HG03095 (cell line): ENCODE results near the gene NHSL1.
"Not testable (repeated sequence)": the region's sequence is repeated elsewhere in the genome, so short reads cannot be mapped to it uniquely, and the experiment has no call there.

Experiments
- ATAC-seq: cut with Tn5 transposase; IDR thresholded peaks from one replicate; pipeline ENCODE4 v1.9.1; 2021; ENCODE audit warnings: moderate library complexity; ENCODE audit not compliant: unreplicated experiment

Gene NHSL1

DNA sequence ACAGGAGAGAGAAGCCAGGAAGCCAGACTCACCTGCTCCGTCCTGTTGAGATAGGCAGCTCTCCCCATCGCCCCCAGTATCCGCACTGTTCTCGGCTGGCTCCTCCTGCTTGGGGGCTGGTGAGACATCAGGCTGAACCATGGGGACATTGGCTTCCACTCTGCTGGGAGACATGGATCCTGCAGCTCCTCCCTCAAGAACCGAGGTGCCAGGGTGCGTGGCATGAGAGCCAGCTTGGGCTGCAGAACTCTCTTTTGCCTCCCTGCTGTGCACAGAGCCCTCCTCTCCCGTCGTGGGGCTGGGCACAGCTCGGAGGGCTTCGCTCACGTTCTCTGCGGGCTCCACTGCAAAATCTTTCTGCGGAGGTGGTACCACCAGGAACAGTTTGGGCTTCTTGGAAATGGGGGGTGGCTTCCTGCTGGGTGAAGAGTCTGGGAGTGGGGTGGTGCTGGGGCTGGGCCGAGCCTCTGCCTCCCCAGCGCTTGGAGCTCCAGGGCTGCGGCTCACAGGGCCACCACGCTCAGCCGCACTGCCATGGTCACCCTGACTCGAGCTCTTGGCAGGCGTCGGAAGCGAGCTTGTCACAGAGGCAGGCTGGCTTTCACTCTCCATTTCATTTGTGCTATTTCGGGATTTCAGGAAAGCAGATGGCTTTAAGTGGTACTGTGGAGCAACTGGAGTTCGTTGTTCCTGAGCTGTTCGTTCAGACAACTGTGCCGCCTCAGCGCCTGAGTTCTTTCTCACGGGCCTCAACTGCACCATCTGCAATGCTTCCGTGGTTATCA lies 68.7 kb downstream of the NHSL1 start:
- no peak for ATAC-seq

DNA sequence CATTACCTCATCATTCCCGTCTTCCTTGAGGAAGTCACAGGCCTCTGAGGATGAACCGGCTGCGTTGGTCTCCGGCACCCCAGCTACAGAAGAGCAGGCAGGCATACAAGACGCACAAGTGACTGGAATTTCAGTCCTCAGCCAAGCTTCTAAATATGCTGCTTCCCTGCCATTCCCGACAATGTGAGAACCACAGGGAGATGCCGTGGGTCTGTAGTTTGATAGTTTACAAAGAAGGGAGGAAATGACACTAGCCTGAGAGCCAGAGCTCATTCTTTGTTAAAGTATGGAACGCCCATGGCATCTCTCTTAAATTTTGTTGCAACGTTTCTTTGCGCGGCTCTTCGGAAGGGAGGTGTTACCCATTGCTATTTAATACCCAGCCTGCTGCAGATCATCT lies 69.5 kb downstream of the NHSL1 start:
- ATAC-seq = no peak

DNA sequence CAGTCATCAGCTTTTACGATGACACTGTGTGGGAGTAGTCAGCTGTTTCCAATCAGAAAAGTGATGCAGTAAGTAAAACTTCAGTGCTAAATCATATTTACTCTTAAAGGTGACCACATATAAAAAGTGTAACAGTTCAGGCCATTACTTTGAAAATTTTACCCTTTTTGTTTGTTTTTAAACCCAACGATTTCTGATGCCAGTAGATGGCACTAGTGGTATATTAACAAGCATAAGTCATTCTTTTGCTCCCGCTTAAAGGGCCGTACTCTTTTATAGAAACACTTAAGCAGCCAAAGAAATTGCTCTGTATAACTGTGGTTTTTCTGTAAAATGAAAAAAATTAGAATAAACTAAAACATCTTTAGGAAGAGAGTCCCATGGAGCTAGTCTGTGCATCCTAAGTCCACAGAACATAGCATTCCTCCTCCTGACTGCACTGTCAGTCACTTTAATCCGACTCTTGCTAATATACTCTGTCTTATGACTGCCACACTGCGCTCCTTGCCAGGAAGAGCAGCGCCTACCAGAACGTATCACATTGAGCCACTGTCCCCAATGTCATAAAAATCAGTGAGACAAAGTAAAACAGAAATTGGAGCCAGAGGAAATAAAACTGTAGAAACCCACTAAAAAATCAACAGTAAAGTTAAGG lies 70.2 kb downstream of the NHSL1 start:
- no peak for ATAC-seq

DNA sequence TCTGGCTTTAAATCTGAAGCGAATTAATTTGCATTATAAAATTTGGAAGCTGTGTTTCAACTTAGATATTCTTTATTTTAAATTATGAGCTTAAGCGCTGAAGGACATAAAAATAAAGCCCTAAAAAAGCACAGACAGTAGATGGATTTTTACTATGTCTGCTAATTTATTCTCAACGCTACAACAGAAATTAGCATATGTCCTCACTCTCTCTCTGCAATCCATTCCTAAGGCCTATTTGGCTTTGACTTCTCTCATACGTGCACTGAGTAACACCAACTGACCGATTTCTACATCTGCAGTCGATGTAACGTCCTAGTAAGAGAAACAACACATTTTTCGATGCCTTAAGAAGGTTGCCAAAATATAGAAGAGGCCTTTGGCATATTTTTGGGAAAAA lies 71.6 kb downstream of the NHSL1 start:
- no peak for ATAC-seq

DNA sequence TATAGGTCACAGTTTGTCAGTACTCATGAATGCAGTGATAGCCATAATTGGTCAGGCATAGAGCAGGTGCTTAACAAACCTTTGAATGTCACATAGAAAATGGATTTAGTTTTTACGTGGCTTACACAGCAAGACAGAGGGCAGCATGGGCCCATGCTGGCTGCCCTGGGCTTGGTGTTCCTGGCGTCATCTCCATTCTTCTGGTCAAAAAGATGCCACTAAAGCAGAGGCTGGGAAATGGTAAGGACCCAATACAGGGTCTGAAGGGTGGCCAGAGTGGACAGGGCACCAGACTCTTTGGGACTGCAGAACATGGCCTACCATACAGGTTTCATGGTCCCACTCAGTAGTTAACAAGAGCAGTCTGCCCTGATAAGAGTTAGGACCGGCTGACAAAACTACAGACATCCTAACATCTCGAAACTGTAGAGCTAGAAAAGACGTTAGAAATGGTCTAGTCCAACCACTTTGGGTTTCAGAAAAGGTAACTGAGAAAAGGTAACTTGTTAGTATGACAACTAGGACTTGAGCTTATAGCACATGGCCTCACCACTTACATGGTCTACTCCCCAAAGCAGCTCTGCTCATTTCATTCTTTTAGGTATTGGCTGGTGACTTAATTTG lies 72.7 kb downstream of the NHSL1 start:
- no peak for ATAC-seq

DNA sequence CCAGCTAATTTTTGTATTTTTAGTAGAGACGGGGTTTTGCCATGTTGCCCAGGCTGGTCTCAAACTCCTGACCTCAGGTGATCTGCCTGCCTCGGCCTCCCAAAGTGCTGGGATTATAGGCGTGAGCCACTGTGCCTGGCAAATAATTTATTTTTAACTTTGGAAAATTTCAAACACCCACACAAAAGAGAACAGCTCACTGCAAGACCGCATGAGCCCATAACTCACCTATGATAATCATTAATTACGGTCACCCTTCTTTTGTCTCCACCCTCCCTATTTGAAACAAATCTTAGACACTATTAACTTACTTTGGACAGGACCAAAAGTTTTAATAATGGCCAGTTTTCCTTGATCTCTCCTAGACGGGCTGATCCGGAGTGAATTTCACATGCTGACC lies 74.0 kb downstream of the NHSL1 start:
- not testable (repeated sequence) for ATAC-seq

DNA sequence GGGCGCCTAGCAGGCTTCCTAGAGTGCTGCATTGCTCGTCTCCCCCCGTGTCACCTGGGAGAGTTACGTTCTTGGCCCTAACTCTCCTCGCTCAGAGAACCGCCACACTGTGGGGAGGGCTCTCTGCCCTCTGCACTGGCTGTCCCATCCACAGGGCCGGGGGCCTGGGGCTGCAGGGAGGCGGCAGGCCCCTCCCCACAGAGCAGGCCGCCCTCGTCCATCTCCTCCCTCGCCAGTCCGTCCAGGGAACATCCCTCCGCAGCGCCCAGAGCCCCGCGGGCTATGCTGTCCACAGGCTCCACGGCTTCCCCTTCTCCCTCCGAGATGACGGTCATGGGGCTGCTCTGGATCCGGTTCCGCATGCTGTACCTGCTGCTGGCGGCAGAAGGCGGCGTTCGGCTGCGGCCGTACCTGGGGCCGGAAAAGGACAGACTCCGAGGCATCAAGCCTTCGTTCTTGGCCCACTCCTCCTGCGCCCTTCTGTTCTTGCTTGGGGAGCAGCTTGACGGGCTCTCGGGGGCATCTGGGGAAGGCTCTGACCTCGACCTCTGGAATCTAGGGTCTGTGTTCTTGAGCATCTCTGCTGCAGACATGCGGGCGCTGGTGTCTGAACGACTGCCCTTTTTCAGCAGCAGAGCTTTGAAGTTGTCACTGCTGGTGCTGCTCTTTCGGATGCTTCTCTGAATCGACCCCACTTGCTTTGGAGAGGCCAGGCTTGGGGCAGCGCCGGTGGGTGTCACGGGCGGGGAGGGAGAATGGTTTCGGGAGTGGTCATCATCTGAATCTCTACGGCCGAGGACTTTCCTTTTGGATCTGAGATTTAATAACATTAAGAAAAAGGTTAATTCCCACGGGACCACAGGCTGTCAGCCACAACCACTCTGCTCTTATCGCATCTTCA lies 75.0 kb downstream of the NHSL1 start:
- ATAC-seq = no peak

DNA sequence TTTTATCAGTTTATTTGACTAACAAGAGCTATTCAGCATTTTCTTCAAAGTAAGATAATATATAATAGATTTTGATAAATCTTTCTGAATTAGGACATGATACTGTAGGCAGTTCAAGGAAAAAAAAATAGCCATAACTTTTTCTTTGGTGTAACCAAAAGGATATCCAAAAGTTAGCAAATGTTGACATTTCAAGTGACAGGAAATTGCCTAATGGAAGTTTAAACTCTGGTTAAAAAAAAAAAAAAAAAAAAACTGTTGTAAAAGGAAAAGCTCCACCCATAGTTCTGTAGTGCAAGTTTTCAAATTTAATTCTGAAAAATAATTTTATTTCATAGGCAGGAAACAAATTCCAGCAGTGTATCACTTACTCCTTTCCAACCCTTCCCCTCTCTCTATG lies 76.4 kb downstream of the NHSL1 start:
- no peak for ATAC-seq

DNA sequence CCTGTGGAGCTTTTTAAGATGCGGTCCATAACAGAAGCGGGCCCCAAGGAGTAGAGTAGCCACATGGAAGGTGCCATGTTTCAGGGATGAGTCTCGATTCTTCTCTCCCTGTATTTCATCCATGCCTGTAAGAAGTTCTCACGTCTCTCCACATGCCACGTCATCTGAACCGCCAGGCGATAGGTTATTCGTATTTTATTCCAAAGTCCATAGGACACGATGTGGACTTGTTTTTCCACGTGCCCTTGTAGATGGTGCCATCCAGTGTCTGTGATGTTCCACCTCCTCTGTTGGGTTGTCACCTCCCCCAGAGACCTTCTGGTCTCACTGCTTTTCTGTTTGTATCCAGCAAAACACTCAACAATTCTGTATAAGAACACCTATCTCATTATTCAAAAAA lies 77.7 kb downstream of the NHSL1 start:
- no peak for ATAC-seq

DNA sequence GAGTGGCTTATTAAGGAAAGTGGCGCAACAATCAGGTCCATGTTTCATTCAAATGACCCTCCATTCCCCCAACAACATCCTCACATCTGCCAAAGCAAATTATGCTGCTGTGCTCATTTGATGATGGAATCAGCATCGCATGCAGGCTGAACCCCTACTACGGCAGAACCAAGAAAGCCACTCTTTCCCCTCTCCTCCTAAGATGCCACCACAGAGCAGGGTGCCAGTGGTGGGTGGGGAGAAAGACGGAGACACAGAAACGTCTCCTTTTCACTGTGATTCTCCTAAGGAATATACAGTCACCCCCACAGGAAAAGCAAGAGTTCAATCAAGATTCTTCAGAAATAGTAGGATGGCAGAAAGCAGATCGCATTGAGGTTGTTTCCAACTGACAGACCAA lies 78.2 kb downstream of the NHSL1 start:
- ATAC-seq = no peak

DNA sequence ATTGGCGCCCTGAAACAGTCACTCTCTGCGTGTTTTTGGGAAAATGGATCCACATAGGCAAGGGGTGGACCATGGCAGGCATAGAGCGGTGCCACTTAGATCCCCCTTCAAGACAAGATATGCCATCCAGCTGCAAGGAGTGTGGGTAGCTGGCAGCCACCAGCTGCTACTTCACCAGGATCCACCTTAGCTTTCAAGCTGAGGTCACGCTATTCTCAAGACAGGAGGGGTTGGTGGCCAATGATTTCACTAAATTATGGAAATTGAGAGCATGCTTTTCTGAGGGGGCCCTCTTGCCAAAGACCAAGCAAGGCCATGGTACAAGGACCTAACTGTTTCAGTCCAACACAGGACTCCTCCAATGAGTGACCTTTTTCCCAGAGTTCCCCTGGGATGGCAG lies 78.9 kb downstream of the NHSL1 start:
- ATAC-seq = no peak

DNA sequence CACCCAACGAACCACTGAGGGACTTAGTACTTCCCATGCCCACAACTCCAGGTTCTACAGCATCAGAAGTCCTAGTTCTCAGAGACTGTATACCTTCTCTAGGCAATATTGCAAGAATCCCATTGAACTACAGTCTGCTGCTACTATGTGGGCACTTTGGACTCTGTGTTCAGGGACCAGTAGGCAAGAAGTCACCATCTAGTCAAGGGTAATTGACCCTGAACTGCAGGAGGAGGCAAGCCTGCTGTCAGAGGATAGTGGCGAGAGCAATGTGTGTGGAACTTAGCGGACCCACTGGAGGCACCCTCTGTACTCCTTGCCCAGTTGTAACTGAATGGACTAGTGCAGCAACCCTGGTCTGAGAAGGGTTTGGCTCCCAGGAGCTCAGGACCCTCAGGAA lies 79.5 kb downstream of the NHSL1 start:
- no peak for ATAC-seq

DNA sequence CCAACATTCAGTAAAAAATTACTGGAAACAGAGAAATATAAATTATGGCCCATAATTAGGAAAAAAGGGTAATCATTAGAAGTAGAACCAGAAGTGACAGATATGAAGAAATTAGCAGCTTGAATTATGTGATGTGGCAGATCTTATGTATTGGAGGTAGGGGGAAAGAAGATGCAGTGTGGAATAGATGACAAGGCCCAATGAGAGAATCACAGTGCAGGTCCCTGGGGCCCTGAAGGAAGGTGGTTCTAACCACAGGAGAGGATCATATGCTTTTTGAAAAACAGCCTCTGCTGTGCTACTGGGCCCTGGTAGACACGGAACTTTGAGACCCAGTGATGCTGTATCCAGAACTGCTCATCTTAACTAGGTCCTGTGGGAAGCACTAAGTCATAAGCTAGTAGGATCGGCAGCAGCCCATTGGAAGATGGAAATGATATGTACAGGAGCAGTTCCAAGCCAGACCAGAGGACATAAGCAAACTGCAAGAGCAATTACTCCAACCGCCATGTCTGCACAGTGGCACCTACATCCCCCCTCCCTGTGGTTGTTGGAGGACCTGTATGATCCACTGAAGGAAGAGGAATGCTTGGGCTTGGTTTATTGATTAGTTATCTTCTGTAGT lies 81.1 kb downstream of the NHSL1 start:
- no peak for ATAC-seq

DNA sequence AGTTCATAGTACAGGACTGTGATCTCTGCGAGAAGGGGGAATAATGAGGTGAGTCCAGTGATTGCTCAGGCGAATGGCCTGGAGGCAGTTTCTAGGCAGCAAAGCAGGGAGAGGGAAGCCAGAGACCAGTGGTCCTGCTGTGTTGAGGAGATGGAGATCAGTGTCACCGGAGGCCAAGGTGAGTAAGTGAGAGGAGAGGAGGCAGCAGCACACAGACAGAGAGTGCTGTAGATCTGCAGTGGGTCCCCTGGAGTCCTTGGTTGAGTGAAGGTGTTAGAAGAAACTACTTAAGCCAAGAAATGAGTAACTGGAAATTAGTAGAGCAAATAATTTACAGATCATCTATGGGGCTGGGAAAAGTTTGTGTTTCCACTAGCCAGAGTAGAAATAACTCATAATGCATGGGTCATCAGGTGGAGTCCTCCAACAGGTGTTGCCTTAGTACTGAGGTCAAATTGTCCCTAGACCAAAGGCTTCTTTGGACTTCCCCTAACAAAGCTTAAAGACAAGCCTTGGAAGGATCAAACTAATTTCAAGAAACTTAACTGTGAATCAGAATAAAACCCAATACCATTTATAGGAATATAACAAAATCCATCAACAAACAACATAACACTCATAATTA lies 81.7 kb downstream of the NHSL1 start:
- ATAC-seq = no peak

DNA sequence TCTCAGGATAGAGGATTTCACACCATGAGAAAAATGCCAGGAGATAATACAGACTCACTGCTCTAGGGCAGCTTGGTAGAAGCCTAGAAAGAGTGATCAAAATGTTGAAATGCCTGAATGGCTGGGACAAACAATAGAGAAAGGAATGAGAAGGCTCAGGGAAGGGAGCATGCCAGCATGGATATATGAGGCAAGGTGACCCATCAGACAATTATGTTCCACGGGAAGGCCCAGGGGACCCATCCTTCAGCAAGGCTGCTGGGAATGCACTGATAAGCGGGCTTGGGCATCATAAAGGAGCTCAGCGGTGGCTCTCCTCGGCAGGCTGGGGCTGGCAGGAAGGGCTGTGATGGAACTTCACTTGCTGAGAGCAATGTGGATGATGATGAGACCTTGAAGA lies 83.1 kb downstream of the NHSL1 start:
- ATAC-seq = no peak

DNA sequence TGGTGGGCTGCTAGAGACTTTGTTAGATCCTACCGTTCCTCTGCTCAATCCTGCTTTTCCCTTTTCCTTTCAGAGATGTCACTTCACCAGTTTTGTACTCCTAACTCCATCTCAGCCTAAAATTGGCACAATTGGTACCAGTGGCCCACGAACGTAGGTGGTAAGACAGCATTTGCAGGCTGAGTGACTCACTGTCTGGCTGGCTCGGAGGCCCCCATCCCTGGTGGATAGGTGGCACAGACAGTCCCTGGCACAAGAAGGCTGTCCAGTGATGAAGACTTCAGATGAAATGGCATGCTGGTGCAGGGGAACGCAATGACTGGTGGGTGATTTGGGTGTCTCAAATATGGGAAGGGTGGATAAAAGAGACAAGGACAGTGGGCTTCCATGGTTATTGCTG lies 84.2 kb downstream of the NHSL1 start:
- ATAC-seq = no peak

DNA sequence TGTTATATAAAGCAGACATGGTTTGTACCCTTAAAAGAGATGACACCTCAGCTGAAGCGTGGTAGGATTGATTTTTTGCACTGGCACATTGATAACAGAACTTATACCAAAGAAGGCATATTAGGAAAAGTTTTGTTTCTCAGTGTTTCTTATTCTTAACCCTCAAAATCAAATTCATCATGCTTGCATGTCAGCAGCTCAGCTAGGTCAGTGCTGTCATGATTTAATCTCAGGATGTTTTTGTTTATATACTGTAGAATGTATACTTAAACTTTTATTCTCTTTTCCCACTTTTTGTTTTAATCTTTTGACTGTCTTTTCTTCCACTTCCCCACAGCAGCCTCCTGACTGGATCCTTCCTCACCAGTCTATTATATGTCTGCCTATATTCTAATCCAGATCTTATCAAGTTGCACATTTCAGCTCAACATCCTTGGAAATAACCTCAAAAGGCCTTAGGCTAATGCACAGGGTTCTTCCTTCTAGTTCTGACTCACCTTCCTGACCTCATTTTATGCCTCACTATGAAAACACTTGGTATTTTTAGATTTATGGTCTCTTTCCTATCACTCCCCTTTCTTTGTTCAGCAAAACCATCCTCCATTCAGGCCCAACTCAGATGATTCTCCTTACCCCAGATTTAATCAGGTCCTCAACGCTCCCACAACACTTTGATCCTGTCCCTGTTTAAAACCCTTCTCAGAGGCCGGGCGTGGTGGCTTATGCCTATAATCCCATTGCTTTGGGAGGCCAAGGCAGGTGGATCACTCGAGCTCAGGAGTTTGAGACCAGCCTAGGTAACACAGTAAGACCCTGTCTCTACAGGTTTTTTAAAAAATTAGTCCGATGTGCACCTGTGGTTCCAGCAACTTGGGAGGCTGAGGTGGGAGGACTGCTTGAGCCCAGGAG lies 88.1 kb downstream of the NHSL1 start:
- ATAC-seq = peak; percentile 66

DNA sequence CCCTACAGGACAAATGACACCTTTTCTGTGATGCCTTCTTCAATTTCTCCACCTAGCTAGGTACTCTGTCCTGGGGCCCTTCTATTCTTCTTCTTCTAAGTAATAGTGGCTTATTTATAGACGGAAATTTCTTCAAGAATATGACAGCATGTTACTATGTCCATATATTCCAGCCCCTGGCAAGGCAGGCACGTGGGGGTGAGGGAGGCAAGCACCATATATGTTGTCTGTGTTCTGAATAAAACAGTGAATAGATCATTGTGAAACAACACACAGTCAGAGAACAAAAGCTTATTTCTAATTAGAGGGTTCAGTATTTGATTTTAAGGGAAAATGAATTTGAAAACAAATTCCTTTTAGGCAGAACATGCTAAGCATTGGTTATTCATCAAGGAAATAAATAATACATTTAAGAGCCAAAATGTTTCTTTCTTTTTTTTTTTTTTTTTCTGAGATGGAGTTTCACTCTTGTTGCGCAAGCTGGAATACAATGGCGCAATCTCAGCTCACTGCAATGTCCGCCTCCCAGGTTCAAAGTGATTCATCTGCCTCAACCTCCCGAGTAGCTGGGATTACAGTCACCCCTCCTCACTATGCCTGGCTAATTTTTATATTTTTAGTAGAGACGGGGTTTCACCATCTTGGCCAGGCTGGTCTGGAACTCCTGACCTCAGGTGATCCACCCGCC lies 89.1 kb downstream of the NHSL1 start:
- ATAC-seq = no peak

DNA sequence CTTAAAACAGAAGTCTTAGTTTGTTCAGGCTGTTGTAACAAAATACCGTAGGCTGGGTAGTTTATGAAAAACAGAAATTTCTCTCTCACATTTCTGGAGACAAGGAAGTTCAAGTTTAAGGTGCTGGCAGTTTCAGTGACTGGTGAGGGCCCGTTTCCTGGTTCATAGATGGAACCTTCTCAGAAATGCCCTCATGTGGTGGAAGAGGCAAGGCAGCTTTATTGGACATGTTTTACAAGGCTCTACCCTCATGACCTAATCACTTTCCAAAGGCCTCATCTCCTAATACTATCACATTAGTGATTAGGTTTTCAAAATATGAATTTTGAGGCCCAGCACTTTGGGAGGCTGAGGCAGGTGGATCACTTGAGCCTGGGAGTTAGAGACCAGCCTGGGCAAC lies 92.9 kb downstream of the NHSL1 start:
- no peak for ATAC-seq
